Activated T-cell treated with anti-CD3 and anti-CD28 coated beads for 1 hour (primary cell): ENCODE data around the gene GPRC6A.

ENCODE experiments used
- DNase-seq: peaks from one replicate; pipeline ENCODE4 v3.0.0-alpha.2; 2020; ENCODE audit warnings: low read depth

The GPRC6A gene

GRCh38 chr6:116779573-116780164 is 49.2 kb downstream of the GPRC6A start:
- no peak for DNase-seq

- DNase-seq: no peak
Measured at GRCh38 chr6:116773886-116774285, 55.0 kb downstream of the GPRC6A start.

- DNase-seq: no peak
Measured at GRCh38 chr6:116772450-116772849, 56.4 kb downstream of the GPRC6A start.

- no peak for DNase-seq
Measured at GRCh38 chr6:116767715-116768114, 61.2 kb downstream of the GPRC6A start.

- no peak for DNase-seq
Measured at GRCh38 chr6:116766506-116767176, 62.2 kb downstream of the GPRC6A start.

- no peak for DNase-seq
Measured at GRCh38 chr6:116764961-116765841, 63.7 kb downstream of the GPRC6A start, which contains the start of gene FAM162B. TSS of gene FAM162B (minus strand) at chr6:116765719. CDS start at chr6:116765576, 143 bp downstream.

GRCh38 chr6:116764629-116764960 is 64.3 kb downstream of the GPRC6A start:
- DNase-seq: no peak

- DNase-seq: no peak
Measured at GRCh38 chr6:116763906-116764628, 64.8 kb downstream of the GPRC6A start.

GRCh38 chr6:116763048-116763447 is 65.8 kb downstream of the GPRC6A start:
- no peak for DNase-seq

GRCh38 chr6:116762235-116762634 is 66.6 kb downstream of the GPRC6A start:
- no peak for DNase-seq

- no peak for DNase-seq
Measured at GRCh38 chr6:116761779-116762178, 67.1 kb downstream of the GPRC6A start.

- no peak for DNase-seq
Measured at GRCh38 chr6:116745176-116745575, 83.7 kb downstream of the GPRC6A start.
